H1 (cell line): ENCODE data around the gene GRXCR2. TPM values are rescaled to one million over a fixed set of nuclear protein-coding genes. Genes with fewer than 3 reads are reported as not detected.

ENCODE experiments used
- CTCF ChIA-PET: fragments of 300-600 bp; sonication (Branson Sonifier 250); formaldehyde crosslinking; loops from one replicate; lab custom pipeline; 2021; ENCODE audit not compliant: partially characterized antibody; lab: Charles Lee
- POLR2A ChIA-PET: fragments of 300-600 bp; sonication (Branson Sonifier 250); formaldehyde crosslinking; loops from one replicate; lab custom pipeline; 2021; ENCODE audit warnings: inconsistent platforms; ENCODE audit not compliant: partially characterized antibody; lab: Charles Lee
- DNase-seq, 2 experiments: peaks; one replicate each; pipeline versions ENCODE4 v3.0.0 to v3.0.0-alpha.2; 2010 to 2022; ENCODE audit warnings: low spot score in 2 of 2, low read depth in 1 of 2, mixed read lengths in 1 of 2
- FAIRE-seq: peaks from 2 replicates; lab custom pipeline; 2011; peaks lifted over from hg19 to GRCh38; lab: Jason Lieb, UNC
- H2AFZ ChIP-seq: 2 replicates; pipeline ENCODE4 v1.8.1; 2012; ENCODE audit warnings: low read length, inconsistent platforms
- H2AK5ac ChIP-seq: 2 replicates; pipeline ENCODE4 v1.6.1; 2013; ENCODE audit warnings: low read depth, low read length
- H2BK120ac ChIP-seq: replicated peaks from 2 replicates; pipeline ENCODE3; 2013; ENCODE audit warnings: low read depth, low read length, inconsistent platforms
- H2BK12ac ChIP-seq: 2 replicates; pipeline ENCODE4 v1.6.1; 2013; ENCODE audit warnings: low read depth, low read length
- H2BK15ac ChIP-seq: 2 replicates; pipeline ENCODE4 v1.6.1; 2013; ENCODE audit warnings: low read length
- H2BK20ac ChIP-seq: 2 replicates; pipeline ENCODE4 v1.6.1; 2013; ENCODE audit warnings: low read length
- H2BK5ac ChIP-seq: 2 replicates; pipeline ENCODE4 v1.6.1; 2013; ENCODE audit warnings: low read depth, low read length
- H3K14ac ChIP-seq: 2 replicates; pipeline ENCODE4 v1.6.1; 2013; ENCODE audit warnings: inconsistent platforms; ENCODE audit not compliant: insufficient read length
- H3K18ac ChIP-seq: 2 replicates; pipeline ENCODE4 v1.6.1; 2013; ENCODE audit warnings: low read length; ENCODE audit errors: extremely low read depth
- H3K23ac ChIP-seq: 2 replicates; pipeline ENCODE4 v1.6.1; 2013; ENCODE audit warnings: inconsistent platforms; ENCODE audit not compliant: insufficient read length
- H3K23me2 ChIP-seq: 2 replicates; pipeline ENCODE4 v1.6.1; 2013; ENCODE audit warnings: low read depth, low read length
- H3K27ac ChIP-seq: 2 replicates; pipeline ENCODE4 v1.6.1; 2011; ENCODE audit warnings: low read depth, low read length, inconsistent platforms
- H3K27me3 ChIP-seq, 4 experiments: replicated peaks in 1 of 4; 1 replicate in 1 of 4; 2 replicates in 3 of 4; pipeline versions ENCODE4 v1.6.1 to v1.8.1; 2011 to 2013; ENCODE audit warnings: low read length in 3 of 4, mild to moderate bottlenecking in 3 of 4, inconsistent platforms in 2 of 4, mixed read lengths in 2 of 4, moderate library complexity in 1 of 4; ENCODE audit not compliant: control insufficient read depth in 3 of 4, insufficient read depth in 3 of 4; ENCODE audit errors: extremely low read depth in 1 of 4
- H3K36me3 ChIP-seq, 4 experiments: 2 replicates each; pipeline versions ENCODE4 v1.6.1 to v1.8.1; 2011 to 2013; ENCODE audit warnings: mild to moderate bottlenecking in 4 of 4, low read length in 3 of 4, moderate library complexity in 2 of 4, control low read depth in 1 of 4, inconsistent platforms in 1 of 4; ENCODE audit not compliant: insufficient read depth in 4 of 4, control insufficient read depth in 2 of 4
- H3K4ac ChIP-seq: replicated peaks from 2 replicates; pipeline ENCODE3; 2013; ENCODE audit warnings: low read length, low read depth, mixed read lengths, inconsistent platforms; ENCODE audit not compliant: insufficient read length
- H3K4me1 ChIP-seq, 4 experiments: replicated peaks in 1 of 4; 1 replicate in 1 of 4; 2 replicates in 3 of 4; pipeline versions ENCODE4 v1.6.1 to v1.8.1; 2011 to 2013; ENCODE audit warnings: low read length in 3 of 4, inconsistent platforms in 2 of 4, mixed read lengths in 1 of 4; ENCODE audit not compliant: insufficient read depth in 4 of 4, control insufficient read depth in 3 of 4
- H3K4me2 ChIP-seq, 2 experiments: 2 replicates each; pipeline versions ENCODE4 v1.6.1 to v1.8.1; 2011 to 2013; ENCODE audit warnings: low read depth in 2 of 2, low read length in 2 of 2, control low read depth in 1 of 2, inconsistent platforms in 1 of 2, mild to moderate bottlenecking in 1 of 2; ENCODE audit not compliant: insufficient read depth in 1 of 2
- H3K4me3 ChIP-seq, 4 experiments: fragments of 200-600, 300-600 bp in 1 of 4; sonication (generic), shearing (Covaris generic), sonication (Bioruptor Twin) in 1 of 4; 2 replicates each; pipeline versions ENCODE4 v1.5.1 to v1.8.1; 2011 to 2016; ENCODE audit warnings: low read length in 4 of 4, low read depth in 3 of 4, control low read depth in 2 of 4, inconsistent platforms in 2 of 4, mild to moderate bottlenecking in 2 of 4, mixed read lengths in 1 of 4, moderate library complexity in 1 of 4; ENCODE audit not compliant: insufficient read depth in 2 of 4; ENCODE audit errors: extremely low read depth in 1 of 4
- H3K56ac ChIP-seq: replicated peaks from 2 replicates; pipeline ENCODE3; 2013; ENCODE audit warnings: low read depth, mild to moderate bottlenecking, mixed read lengths, low read length, inconsistent platforms; ENCODE audit not compliant: insufficient read length
- H3K79me1 ChIP-seq: 2 replicates; pipeline ENCODE4 v1.6.1; 2013; ENCODE audit warnings: low read depth, low read length, control low read depth
- H3K79me2 ChIP-seq, 2 experiments: 2 replicates each; pipeline versions ENCODE4 v1.6.1 to v1.8.1; 2012 to 2013; ENCODE audit warnings: low read length in 2 of 2, mild to moderate bottlenecking in 2 of 2, inconsistent platforms in 1 of 2; ENCODE audit not compliant: insufficient read depth in 2 of 2, control insufficient read depth in 1 of 2
- H3K9ac ChIP-seq, 4 experiments: replicated peaks in 1 of 4; 1 replicate in 1 of 4; 2 replicates in 3 of 4; pipeline versions ENCODE4 v1.6.1 to v1.8.1; 2011 to 2013; ENCODE audit warnings: low read depth in 3 of 4, low read length in 3 of 4, control low read depth in 2 of 4, mild to moderate bottlenecking in 2 of 4, moderate library complexity in 2 of 4, inconsistent platforms in 1 of 4; ENCODE audit errors: extremely low read depth in 1 of 4
- H3K9me3 ChIP-seq, 2 experiments: 2 replicates each; pipeline versions ENCODE4 v1.6.1 to v1.8.1; 2012 to 2013; ENCODE audit warnings: mild to moderate bottlenecking in 2 of 2, moderate library complexity in 2 of 2, control low read depth in 1 of 2, inconsistent platforms in 1 of 2, low read depth in 1 of 2, low read length in 1 of 2, mixed read lengths in 1 of 2; ENCODE audit not compliant: insufficient read depth in 2 of 2
- H4K20me1 ChIP-seq, 2 experiments: replicated peaks in 1 of 2; 2 replicates each; pipeline versions ENCODE3 to v1.8.1; 2011 to 2013; ENCODE audit warnings: inconsistent platforms in 2 of 2, low read length in 2 of 2, mild to moderate bottlenecking in 1 of 2; ENCODE audit not compliant: insufficient read depth in 2 of 2, control insufficient read depth in 1 of 2
- H4K5ac ChIP-seq: 2 replicates; pipeline ENCODE4 v1.6.1; 2013; ENCODE audit warnings: low read length, low read depth, mixed read lengths, inconsistent platforms; ENCODE audit not compliant: insufficient read length
- H4K8ac ChIP-seq: 2 replicates; pipeline ENCODE4 v1.8.0; 2013; ENCODE audit warnings: mild to moderate bottlenecking, moderate library complexity, low read length, inconsistent platforms; ENCODE audit not compliant: insufficient read depth; ENCODE audit errors: extremely low read depth
- H4K91ac ChIP-seq: replicated peaks from 2 replicates; pipeline ENCODE3; 2013; ENCODE audit warnings: low read length, mixed read lengths, inconsistent platforms; ENCODE audit not compliant: insufficient read length
- BACH1 ChIP-seq: IDR thresholded peaks from 2 replicates; pipeline ENCODE4 v1.6.1; 2012; ENCODE audit warnings: low read length, improper control_type of control experiment
- BCL11A ChIP-seq, 2 experiments: IDR thresholded peaks; one replicate each; pipeline ENCODE4 v1.6.1; 2011; ENCODE audit warnings: low read depth in 2 of 2, low read length in 2 of 2, mild to moderate bottlenecking in 2 of 2
- CBX8 ChIP-seq: fragments of 300-800, 300-1000 bp; sonication (generic); IDR thresholded peaks from 2 replicates; pipeline ENCODE4 v1.7.1; 2016; ENCODE audit warnings: low read depth, low read length, borderline replicate concordance
- CEBPB ChIP-seq: IDR thresholded peaks from 2 replicates; pipeline ENCODE4 v1.6.1; 2012; ENCODE audit warnings: low read depth, low read length
- E2F6 ChIP-seq: IDR thresholded peaks from 2 replicates; pipeline ENCODE4 v1.6.1; 2012; ENCODE audit warnings: inconsistent platforms
- EGR1 ChIP-seq: IDR thresholded peaks from 2 replicates; pipeline ENCODE4 v1.6.1; 2011; ENCODE audit warnings: low read depth, low read length, borderline replicate concordance
- MAX ChIP-seq: IDR thresholded peaks from 2 replicates; pipeline ENCODE4 v1.6.1; 2012; ENCODE audit warnings: inconsistent platforms
- NANOG ChIP-seq: IDR thresholded peaks from 2 replicates; pipeline ENCODE4 v1.6.1; 2011; ENCODE audit warnings: low read length, low read depth, mild to moderate bottlenecking, inconsistent platforms; ENCODE audit not compliant: insufficient read depth, poor library complexity, severe bottlenecking
- SIRT6 ChIP-seq: IDR thresholded peaks from one replicate; pipeline ENCODE4 v1.7.1; 2012; ENCODE audit warnings: low read length, inconsistent platforms
- SIX5 ChIP-seq: IDR thresholded peaks from 2 replicates; pipeline ENCODE4 v1.6.1; 2011; ENCODE audit warnings: mild to moderate bottlenecking, low read depth, low read length
- SRF ChIP-seq: IDR thresholded peaks from 2 replicates; pipeline ENCODE4 v1.6.1; 2011; ENCODE audit warnings: mild to moderate bottlenecking, low read depth, low read length, moderate library complexity
- WGBS, 2 experiments: shearing (Covaris generic) in 1 of 2; methylation state at CpG; one replicate each; pipeline versions ENCODE4 v1.1.6 to v1.1.7; 2013 to 2015; ENCODE audit warnings: low lambda C conversion rate in 2 of 2, mixed read lengths in 2 of 2, inconsistent platforms in 1 of 2, low coverage in 1 of 2, missing lambda C conversion rate in 1 of 2; ENCODE audit not compliant: insufficient replicate concordance in 2 of 2, insufficient coverage in 1 of 2, insufficient read length in 1 of 2; ENCODE audit errors: extremely low coverage in 1 of 2, missing lambda C conversion rate in 1 of 2; 5-methylcytosine and 5-hydroxymethylcytosine counted together
- polyA plus RNA-seq, 7 experiments: library from polyadenylated mRNA; depleted of rRNA in 3 of 7; stranded (reverse) in 5 of 7; unstranded in 2 of 7; fragments of >200 nt in 5 of 7; fragments of 200-250 nt in 2 of 7; gene quantifications; 1 replicate in 5 of 7; 2 replicates in 1 of 7; 4 replicates in 1 of 7; pipeline versions ENCODE4 v1.2.1 to v1.2.3, GENCODE V29; 2011 to 2013; ENCODE audit warnings: missing spikeins in 2 of 7, mixed read lengths in 2 of 7
- total RNA-seq: library from RNA; stranded (reverse); fragmentation: NEBNext Ultra II Directional; extraction: Animal tissue kit (Norgen Biotek cat#: 25700); gene quantifications from 2 replicates; pipeline ENCODE4 v1.2.1, GENCODE V29; 2021

GRXCR2 gene
- total and polyA plus RNA-seq, 2 of the 8 experiments (the other 6 are each of a cell fraction or from before 2014, with no cell fraction given) = not detected

- DNase-seq = no peak
- no peak overlapping the region for H2BK120ac ChIP-seq
- no peak overlapping the region for H3K18ac ChIP-seq
- no peak overlapping the region for H3K9ac ChIP-seq
- no peak overlapping the region for H2BK20ac ChIP-seq
- no peak overlapping the region for H2AK5ac ChIP-seq
- WGBS, 2 experiments = 72% methylated on average over 1 of the region's 1 CpG; no CpG with 5 or more reads in 1 of the 2 experiments
- H3K23ac ChIP-seq = no peak overlapping the region
- H3K4me2 ChIP-seq = no peak overlapping the region
- no peak overlapping the region for H2BK12ac ChIP-seq
- H3K14ac ChIP-seq = no peak overlapping the region
- H3K36me3 ChIP-seq = no peaks in the 10 kb centered on the region
- H3K27ac ChIP-seq = no peak overlapping the region
- H2AFZ ChIP-seq = no peak overlapping the region
- POLR2A ChIA-PET = no interaction called here
- no peak overlapping the region for H4K8ac ChIP-seq
- CTCF ChIA-PET = interaction anchor here (0.5 to 6.1 kb wide), 28 partner anchors 10 to 1609 kb away, joined by 3 to 72 read pairs (median 4); no protein-coding TSS in a partner anchor
- no peak overlapping the region for H3K4me3 ChIP-seq
- H4K20me1 ChIP-seq = no peaks in the 10 kb centered on the region
- H3K23me2 ChIP-seq = no peaks in the 10 kb centered on the region; the same call in 1 of the 2 replicates
- no peak overlapping the region for H2BK15ac ChIP-seq
- H4K5ac ChIP-seq = no peak overlapping the region
- no peak overlapping the region for H2BK5ac ChIP-seq
- no peak overlapping the region for H3K4ac ChIP-seq
- no peak overlapping the region for H3K56ac ChIP-seq
- no peak overlapping the region for H4K91ac ChIP-seq
- no peak for FAIRE-seq
- H3K9me3 ChIP-seq = no peaks in the 10 kb centered on the region
- H3K79me1 ChIP-seq = no peaks in the 10 kb centered on the region
- H3K4me1 ChIP-seq = no peaks in the 10 kb centered on the region
- H3K27me3 ChIP-seq = no peaks in the 10 kb centered on the region
- no peaks in the 10 kb centered on the region for H3K79me2 ChIP-seq
- TF ChIP-seq EGR1 (no peak), SRF (no peak), MAX (no peak), BCL11A (IDR thresholded peaks at IDR 0.05; ENCODE audit: low read depth in 2 of 2, low read length in 2 of 2) (no peak), CEBPB (no peak), CBX8 (no peak), E2F6 (no peak), SIRT6 (no peak), SIX5 (no peak), BACH1 (no peak), NANOG (no peak)
These were observed 59.9 kb downstream of the GRXCR2 start for GRCh38 chr5:145812877-145813276.
